Measurements from ENCODE around the gene ATAD3A.
"Not testable (repeated sequence)": the region's sequence is repeated elsewhere in the genome, so short reads cannot be mapped to it uniquely, and the experiment has no call there.

- not testable (repeated sequence) for TF ChIP-seq CTCF (IDR thresholded peaks at IDR 0.05; ENCODE audit: insufficient read depth, low read length, poor library complexity, severe bottlenecking); EZH2phosphoT487 (conservative IDR thresholded peaks at IDR 0.05; ENCODE audit: low read length)
Observed at GRCh38 chr1:1494311-1494710, 17.7 kb upstream of the ATAD3A start.

Measured in SU-DHL-6 (cell line).